Pons (tissue), 1 donor: Measurements from ENCODE around the gene DDX10.
A peak's percentile ranks its signal among the peaks of the same experiment; 100 is the strongest.
"Not testable (repeated sequence)": the region's sequence is repeated elsewhere in the genome, so short reads cannot be mapped to it uniquely, and the experiment has no call there.

ENCODE experiments used
- DNase-seq: peaks from one replicate; pipeline ENCODE4 v3.0.0-alpha.2; 2016; ENCODE audit warnings: low spot score

The DDX10 gene

GRCh38 chr11:108823960-108824359, 159.1 kb downstream of the DDX10 start:
- DNase-seq = not testable (repeated sequence)

GRCh38 chr11:108824545-108824944, 159.7 kb downstream of the DDX10 start:
- DNase-seq = no peak

- DNase-seq = no peak
Measured at GRCh38 chr11:108825381-108825780, 160.5 kb downstream of the DDX10 start.

- DNase-seq = no peak
Measured at GRCh38 chr11:108826136-108826535, 161.3 kb downstream of the DDX10 start.

- DNase-seq = no peak
Measured at GRCh38 chr11:108835624-108836023, 170.8 kb downstream of the DDX10 start.

- no peak for DNase-seq
Measured at GRCh38 chr11:108836541-108836940, 171.7 kb downstream of the DDX10 start.

GRCh38 chr11:108838102-108838791, 173.4 kb downstream of the DDX10 start:
- DNase-seq = no peak

GRCh38 chr11:108838792-108839105, 173.9 kb downstream of the DDX10 start:
- DNase-seq = no peak

- no peak for DNase-seq
Measured at GRCh38 chr11:108846009-108846408, 181.1 kb downstream of the DDX10 start.

- DNase-seq = no peak
Measured at GRCh38 chr11:108847298-108847990, 182.6 kb downstream of the DDX10 start.

- no peak for DNase-seq
Measured at GRCh38 chr11:108851781-108852180, 186.9 kb downstream of the DDX10 start.

GRCh38 chr11:108852701-108853100, 187.8 kb downstream of the DDX10 start:
- DNase-seq = no peak

GRCh38 chr11:108853151-108853550, 188.3 kb downstream of the DDX10 start:
- DNase-seq = no peak

- DNase-seq = peak; percentile 25
Measured at GRCh38 chr11:108853864-108854263, 189.0 kb downstream of the DDX10 start.

- no peak for DNase-seq
Measured at GRCh38 chr11:108854346-108854745, 189.5 kb downstream of the DDX10 start.

GRCh38 chr11:108857382-108857781, 192.5 kb downstream of the DDX10 start:
- no peak for DNase-seq

- DNase-seq = no peak
Measured at GRCh38 chr11:108858622-108859021, 193.8 kb downstream of the DDX10 start.

- no peak for DNase-seq
Measured at GRCh38 chr11:108859510-108859909, 194.6 kb downstream of the DDX10 start.

GRCh38 chr11:108863528-108863927, 198.7 kb downstream of the DDX10 start:
- no peak for DNase-seq

- no peak for DNase-seq
Measured at GRCh38 chr11:108865406-108865805, 200.5 kb downstream of the DDX10 start.

GRCh38 chr11:108866781-108867180, 201.9 kb downstream of the DDX10 start:
- DNase-seq = no peak

- no peak for DNase-seq
Measured at GRCh38 chr11:108870373-108871020, 205.6 kb downstream of the DDX10 start.

- no peak for DNase-seq
Measured at GRCh38 chr11:108871152-108871551, 206.3 kb downstream of the DDX10 start.
